SK-N-SH treated with all-trans-retinoic acid at 6 μM for 48 hours (cell line): Measurements from ENCODE around the gene RPS19BP1.

Source experiments
- CREB5 ChIP-seq: fragments of 250-450 bp; sonication (Bioruptor Pico); IDR thresholded peaks from 2 replicates; pipeline ENCODE4 v1.5.1; 2020; ENCODE audit warnings: low read depth, mild to moderate bottlenecking, moderate library complexity
- CSDC2 ChIP-seq: fragments of 250-450 bp; sonication (Bioruptor Pico); IDR thresholded peaks from 2 replicates; pipeline ENCODE4 v1.5.0; 2020; ENCODE audit warnings: mild to moderate bottlenecking, moderate library complexity
- OSR1 ChIP-seq: fragments of 250-450 bp; sonication (Bioruptor Pico); IDR thresholded peaks from 2 replicates; pipeline ENCODE4 v1.8.0; 2022; ENCODE audit warnings: moderate library complexity, mild to moderate bottlenecking, inconsistent platforms
- POU6F1 ChIP-seq: fragments of 250-450 bp; sonication (Bioruptor Pico); IDR thresholded peaks from 2 replicates; pipeline ENCODE4 v1.8.0; 2021; ENCODE audit warnings: low read depth, mild to moderate bottlenecking, moderate library complexity, borderline replicate concordance
- PPARA ChIP-seq: fragments of 250-450 bp; sonication (Bioruptor Pico); IDR thresholded peaks from 2 replicates; pipeline ENCODE4 v1.5.0; 2020; ENCODE audit warnings: mild to moderate bottlenecking, borderline replicate concordance
- ZNF565 ChIP-seq: fragments of 450-650 bp; formaldehyde crosslinking; conservative IDR thresholded peaks from 2 replicates; pipeline ENCODE4 v1.5.0; 2020; ENCODE audit warnings: low read depth, mild to moderate bottlenecking, moderate library complexity

- TF ChIP-seq CSDC2, result no peak
- TF ChIP-seq ZNF565 (CRISPR knock-in tag), result no peak
- TF ChIP-seq PPARA, result no peak
- no peak for TF ChIP-seq POU6F1
- no peak for TF ChIP-seq CREB5 (CRISPR knock-in tag)
- TF ChIP-seq OSR1 (CRISPR knock-in tag), result no peak
Measured at GRCh38 chr22:39543095-39543494, 10.5 kb upstream of the RPS19BP1 start.
